K562 (cell line): ENCODE data around the gene GMEB2. TPM values are rescaled to one million over a fixed set of nuclear protein-coding genes. Genes with fewer than 3 reads are reported as not detected.
"Not testable (repeated sequence)": the region's sequence is repeated elsewhere in the genome, so short reads cannot be mapped to it uniquely, and the experiment has no call there.

Experiments
- ATAC-seq: fragments of 200-7000 bp; cut with Tn5 transposase; 3 replicates; pipeline ENCODE4 v1.9.1; 2020; ENCODE audit warnings: moderate library complexity
- BruUV-seq: library from RNA; stranded (reverse); fragments of 400-500 nt; replicated peaks from 2 replicates; lab custom pipeline; 2021; lab: Mats Ljungman, UMichigan
- CTCF ChIA-PET: fragments of 300-600 bp; formaldehyde crosslinking; extraction: SDS; loops from one replicate; lab custom pipeline; 2021; ENCODE audit warnings: low intra/inter-chr PET ratio; lab: Yijun Ruan, JAX
- POLR2A ChIA-PET: fragments of 300-600, 350-650 bp; sonication (Branson Sonifier 250); formaldehyde crosslinking; extraction: SDS; loops from one replicate; lab custom pipeline; 2021; ENCODE audit warnings: antibody characterized with exemption, inconsistent platforms; lab: Yijun Ruan, JAX
- DNase-seq, 4 experiments: peaks; one replicate each; pipeline versions ENCODE4 v3.0.0 to v3.0.0-alpha.2; 2011 to 2018; ENCODE audit warnings: low spot score in 3 of 4, mixed read lengths in 3 of 4; ENCODE audit errors: extremely low read depth in 1 of 4
- FAIRE-seq: peaks from 2 replicates; lab custom pipeline; 2011; peaks lifted over from hg19 to GRCh38; lab: Jason Lieb, UNC
- H2AFZ ChIP-seq: 2 replicates; pipeline ENCODE4 v1.6.0; 2011; ENCODE audit warnings: low read depth, low read length, control low read depth, inconsistent platforms
- H3K27ac ChIP-seq: fragments of 200-600 bp; 3 replicates; pipeline ENCODE4 v1.8.0; 2011; ENCODE audit warnings: low read depth, mild to moderate bottlenecking, control low read depth, inconsistent platforms, low read length, moderate library complexity, mixed read lengths; ENCODE audit errors: extremely low read depth
- H3K27me3 ChIP-seq, 2 experiments: fragments of 300-600 bp in 1 of 2; 2 replicates in 1 of 2; 3 replicates in 1 of 2; pipeline versions ENCODE4 v1.6.0 to v1.8.0; 2011; ENCODE audit warnings: inconsistent platforms in 2 of 2, low read length in 2 of 2, mild to moderate bottlenecking in 1 of 2, mixed read lengths in 1 of 2, moderate library complexity in 1 of 2; ENCODE audit not compliant: control insufficient read depth in 2 of 2, insufficient read depth in 2 of 2
- H3K36me3 ChIP-seq: fragments of 300-600 bp; 3 replicates; pipeline ENCODE4 v1.8.0; 2011; ENCODE audit warnings: mild to moderate bottlenecking, low read length, inconsistent platforms; ENCODE audit not compliant: control insufficient read depth, insufficient read depth
- H3K4me1 ChIP-seq, 2 experiments: fragments of 200-600 bp in 1 of 2; replicated peaks in 1 of 2; 2 replicates in 1 of 2; 3 replicates in 1 of 2; pipeline versions ENCODE4 v1.5.1 to v1.8.0; 2011; ENCODE audit warnings: inconsistent platforms in 2 of 2, low read length in 2 of 2, mild to moderate bottlenecking in 1 of 2, mixed read lengths in 1 of 2, moderate library complexity in 1 of 2; ENCODE audit not compliant: control insufficient read depth in 2 of 2, insufficient read depth in 2 of 2
- H3K4me2 ChIP-seq: 2 replicates; pipeline ENCODE4 v1.6.1; 2011; ENCODE audit warnings: low read length, control low read depth, inconsistent platforms, mixed read lengths; ENCODE audit not compliant: insufficient read depth
- H3K4me3 ChIP-seq: fragments of 200-600 bp; sonication (generic), shearing (Covaris generic); 2 replicates; pipeline ENCODE4 v1.5.1; 2016; ENCODE audit warnings: control low read depth, inconsistent platforms
- H3K79me2 ChIP-seq: fragments of 200-600 bp; 3 replicates; pipeline ENCODE4 v1.8.0; 2011; ENCODE audit warnings: low read length, inconsistent platforms; ENCODE audit not compliant: control insufficient read depth, insufficient read depth
- H3K9ac ChIP-seq, 2 experiments: 2 replicates each; pipeline versions ENCODE4 v1.6.0 to v1.6.1; 2011; ENCODE audit warnings: low read depth in 2 of 2, low read length in 2 of 2, control low read depth in 1 of 2, inconsistent platforms in 1 of 2, mild to moderate bottlenecking in 1 of 2, mixed read lengths in 1 of 2; ENCODE audit not compliant: insufficient read depth in 1 of 2
- H3K9me1 ChIP-seq: one replicate; pipeline ENCODE4 v1.6.0; 2011; ENCODE audit warnings: inconsistent platforms, mild to moderate bottlenecking, low read length, moderate library complexity; ENCODE audit not compliant: control insufficient read depth, insufficient read depth
- H3K9me3 ChIP-seq: replicated peaks from 2 replicates; pipeline ENCODE4 v1.5.1; 2011; ENCODE audit warnings: low read depth, low read length, inconsistent platforms; ENCODE audit not compliant: control insufficient read depth, insufficient read depth
- H4K20me1 ChIP-seq: replicated peaks from 2 replicates; pipeline ENCODE4 v1.6.1; 2011; ENCODE audit warnings: low read length, inconsistent platforms, mixed read lengths; ENCODE audit not compliant: control insufficient read depth, insufficient read depth
- FOSL1 ChIP-seq: fragments of 200-800 bp; sonication (Bioruptor generic); conservative IDR thresholded peaks from 2 replicates; pipeline ENCODE4 v1.6.1; 2016; ENCODE audit warnings: missing genetic modification characterization, missing compliant biosample characterization
- FOXA1 ChIP-seq: fragments of 450-650 bp; IDR thresholded peaks from 2 replicates; pipeline ENCODE4 v1.6.1; 2016; ENCODE audit warnings: mild to moderate bottlenecking, borderline replicate concordance
- HMBOX1 ChIP-seq: sonication (generic); IDR thresholded peaks from 2 replicates; pipeline ENCODE4 v1.6.1; 2016
- JUNB ChIP-seq: fragments of 450-650 bp; formaldehyde crosslinking; conservative IDR thresholded peaks from 2 replicates; pipeline ENCODE4 v1.4.0; 2020; ENCODE audit warnings: mild to moderate bottlenecking
- KAT8 ChIP-seq: fragments of 450-650 bp; IDR thresholded peaks from 2 replicates; pipeline ENCODE4 v1.6.1; 2016; ENCODE audit warnings: low read depth, mild to moderate bottlenecking
- MED1 ChIP-seq: sonication (generic); formaldehyde crosslinking; IDR thresholded peaks from 2 replicates; pipeline ENCODE4 v1.8.1; 2023; ENCODE audit warnings: missing genetic modification reagents, borderline replicate concordance
- MTA1 ChIP-seq: fragments of 450-650 bp; IDR thresholded peaks from 2 replicates; pipeline ENCODE4 v1.6.1; 2017; ENCODE audit warnings: borderline replicate concordance
- PHB2 ChIP-seq: fragments of 450-650 bp; IDR thresholded peaks from 2 replicates; pipeline ENCODE4 v1.6.1; 2017; ENCODE audit warnings: low read depth
- POLR2G ChIP-seq: fragments of 200-400 bp; formaldehyde crosslinking; IDR thresholded peaks from 2 replicates; pipeline ENCODE4 v1.6.1; 2017; ENCODE audit warnings: low read depth, mild to moderate bottlenecking, antibody characterized with exemption, low read length, moderate library complexity
- RB1 ChIP-seq: fragments of 450-650 bp; IDR thresholded peaks from 2 replicates; pipeline ENCODE4 v1.6.1; 2017; ENCODE audit warnings: low read depth, mild to moderate bottlenecking
- U2AF1 ChIP-seq: fragments of 200-400 bp; formaldehyde crosslinking; optimal IDR thresholded peaks from 2 replicates; pipeline ENCODE3; 2017; ENCODE audit warnings: mild to moderate bottlenecking, low read depth, low read length, moderate library complexity
- ZNF280A ChIP-seq: fragments of 450-650 bp; IDR thresholded peaks from 2 replicates; pipeline ENCODE4 v1.6.1; 2018; ENCODE audit warnings: mild to moderate bottlenecking, low read depth; ENCODE audit not compliant: partially characterized antibody
- ZNF695 ChIP-seq: fragments of 450-650 bp; formaldehyde crosslinking; IDR thresholded peaks from 2 replicates; pipeline ENCODE4 v1.4.0; 2020; ENCODE audit warnings: mild to moderate bottlenecking, moderate library complexity
- WGBS: fragments of 100-300 bp; shearing (Covaris generic); methylation state at CpG from one replicate; pipeline ENCODE4 v1.1.6; 2016; ENCODE audit warnings: low coverage, mixed read lengths; ENCODE audit not compliant: insufficient coverage; ENCODE audit errors: missing lambda C conversion rate; 5-methylcytosine and 5-hydroxymethylcytosine counted together
- in situ Hi-C: fragments of 300-500 bp; cut with MboI; formaldehyde crosslinking; loops from 4 replicates; pipeline ENCODE4 v1.15.0; 2018; ENCODE audit warnings: inconsistent platforms, mixed read lengths
- intact Hi-C: fragments of 100-400 bp; cut with micrococcal nuclease; formaldehyde crosslinking; loops from 2 replicates; pipeline ENCODE4 v1.14.2; 2022
- polyA plus RNA-seq, 8 experiments: library from polyadenylated mRNA; depleted of rRNA in 4 of 8; stranded (reverse) in 5 of 8; unstranded in 3 of 8; fragments of >200 nt; fragmentation: Nextera tagmentation in 2 of 8; fragmentation: Illumina TruSeq in 1 of 8; extraction: Ambion mirVana in 2 of 8; extraction: Trizol in 1 of 8; gene quantifications; 2 replicates each; pipeline versions ENCODE4 v1.2.1 to v1.2.3, GENCODE V29; 2011 to 2014; ENCODE audit warnings: inconsistent platforms in 1 of 8, missing spikeins in 1 of 8
- total RNA-seq, 7 experiments: library from RNA; depleted of rRNA in 6 of 7; stranded (reverse); fragments of >200 nt in 6 of 7; fragmentation: Illumina TruSeq in 2 of 7; extraction: Trizol in 2 of 7; gene quantifications; 2 replicates each; pipeline versions ENCODE4 v1.2.1 to v1.2.3, GENCODE V29; 2011 to 2021; ENCODE audit warnings: low replicate concordance in 1 of 7

Gene GMEB2
- total and polyA plus RNA-seq, 9 of the 15 experiments (the other 6 are each of a cell fraction or from before 2014, with no cell fraction given) = 0.03 to 13.9 (median 6.3) TPM

- H3K9me3 ChIP-seq, in situ Hi-C loops, H3K9me1 ChIP-seq, DNase-seq, BruUV-seq, H3K9ac ChIP-seq, CTCF ChIA-PET, FAIRE-seq, ATAC-seq, H3K4me2 ChIP-seq, H3K27ac ChIP-seq, H3K4me3 ChIP-seq, H3K36me3 ChIP-seq, H2AFZ ChIP-seq, H4K20me1 ChIP-seq, H3K27me3 ChIP-seq: not testable (repeated sequence)
- Histone ChIP-seq H3K79me2 (peaks cover 38% of the 10 kb centered on the region), H3K4me1 (peaks cover 20 to 62% of the 10 kb centered on the region in 2 experiments)
- POLR2A ChIA-PET = interaction anchor here (0.6 kb wide), 1 partner anchor 281 kb away, joined by 3 read pairs; no protein-coding TSS in a partner anchor
- intact Hi-C loops = loop anchor here (10.0 kb wide), 1 partner anchor 116 kb away; the partner anchor contains the start of gene PTK6
- no CpG with 5 or more reads among the region's 25 CpGs for WGBS
Observed at GRCh38 chr20:63650486-63650885, 23.6 kb upstream of the GMEB2 start.

- H3K4me2 ChIP-seq = no peak overlapping the region
- H3K4me3 ChIP-seq = no peak overlapping the region
- no TSS peak for BruUV-seq
- FAIRE-seq = no peak
- H2AFZ ChIP-seq = no peak overlapping the region
- H3K9me1 ChIP-seq = peaks cover 3% of the 10 kb centered on the region
- DNase-seq = no peak
- H3K36me3 ChIP-seq = peaks cover 7% of the 10 kb centered on the region; the same call in 1 of the 3 replicates
- H3K27me3 ChIP-seq = no peaks in the 10 kb centered on the region
- no peak for ATAC-seq
- H3K27ac ChIP-seq = no peak overlapping the region
- CTCF ChIA-PET = no interaction called here
- no peaks in the 10 kb centered on the region; the same call in 1 of the 2 replicates for H4K20me1 ChIP-seq
- POLR2A ChIA-PET = interaction anchor here (1.0 kb wide), 1 partner anchor 9 kb away, joined by 5 read pairs; no protein-coding TSS in a partner anchor
- H3K9ac ChIP-seq = peak overlapping the region in 1 of 2 experiments; percentile 77; a peak in 2 of 4 replicates
- H3K4me1 ChIP-seq = peaks cover 16 to 55% of the 10 kb centered on the region in 2 experiments
- H3K79me2 ChIP-seq = peaks cover 38% of the 10 kb centered on the region
- intact Hi-C loops = no loop called here
- WGBS = 68% methylated on average over 10 of the region's 11 CpGs
- no peaks in the 10 kb centered on the region for H3K9me3 ChIP-seq
- in situ Hi-C loops = no loop called here
- no peak for TF ChIP-seq FOXA1
- no peak for TF ChIP-seq POLR2G
- no peak for TF ChIP-seq HMBOX1
- TF ChIP-seq FOSL1 = no peak
- no peak for TF ChIP-seq PHB2
- TF ChIP-seq MED1 (CRISPR knock-in tag) = no peak
- no peak for TF ChIP-seq ZNF280A
- TF ChIP-seq ZNF695 (CRISPR knock-in tag) = no peak
- no peak for TF ChIP-seq U2AF1
- TF ChIP-seq KAT8 = no peak
- TF ChIP-seq MTA1 = no peak
- no peak for TF ChIP-seq JUNB (CRISPR knock-in tag)
- no peak for TF ChIP-seq RB1
Observed at GRCh38 chr20:63648895-63649589, 22.1 kb upstream of the GMEB2 start.
